Epithelial cell of esophagus (primary cell): Measurements from ENCODE around the gene GALNT17.

Experiments
- DNase-seq: peaks from one replicate; pipeline ENCODE4 v3.0.0; 2010; ENCODE audit warnings: low read depth
- H3K4me3 ChIP-seq: 2 replicates; pipeline ENCODE4 v1.5.1; 2011; ENCODE audit warnings: mild to moderate bottlenecking, low read length, control low read depth
- CTCF ChIP-seq: IDR thresholded peaks from 2 replicates; pipeline ENCODE4 v1.5.1; 2011; ENCODE audit warnings: low read depth, mild to moderate bottlenecking, low read length, control low read depth, inconsistent platforms; ENCODE audit not compliant: insufficient read depth; ENCODE audit errors: missing control alignments

GALNT17 gene

GRCh38 chr7:71238581-71239295 is 106.8 kb downstream of the GALNT17 start:
- no peak for TF ChIP-seq CTCF
- H3K4me3 ChIP-seq = no peak overlapping the region
- no peak for DNase-seq

- DNase-seq = no peak
- H3K4me3 ChIP-seq = no peak overlapping the region
- no peak for TF ChIP-seq CTCF
Observed at GRCh38 chr7:71239586-71240268, 107.8 kb downstream of the GALNT17 start.

DNA sequence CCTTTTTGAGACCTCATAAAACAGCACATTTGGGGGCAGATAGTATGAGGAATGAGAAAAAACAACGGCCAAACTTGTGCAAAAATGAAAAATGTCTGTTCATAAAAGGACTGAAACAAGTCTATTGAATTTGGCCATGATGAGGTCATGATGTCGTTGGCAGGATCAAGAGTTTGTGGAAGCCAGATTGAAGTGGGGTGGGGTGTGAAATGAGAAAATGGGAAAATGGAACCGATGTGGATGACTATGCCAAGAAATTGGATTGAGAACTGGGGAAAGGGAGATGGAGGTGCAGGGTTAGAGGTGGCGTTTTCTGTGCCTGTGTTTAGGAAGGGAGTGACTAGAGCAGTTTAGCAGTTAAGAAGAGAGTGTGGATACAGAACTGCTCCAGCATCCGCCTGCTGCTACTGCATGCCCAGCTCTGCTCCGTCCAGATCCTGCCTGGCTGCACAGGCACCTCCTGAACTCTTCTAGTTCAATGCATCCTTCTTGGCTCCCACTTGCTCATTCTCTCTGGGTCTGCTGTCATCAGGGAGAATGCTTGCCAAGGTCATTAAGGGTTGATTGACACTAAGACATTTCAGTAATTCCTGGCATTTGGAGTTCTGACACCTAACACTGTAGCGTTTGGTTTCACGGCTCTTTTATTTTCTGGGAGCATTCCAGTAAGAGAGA is 111.9 kb downstream of the GALNT17 start:
- no peak for TF ChIP-seq CTCF
- H3K4me3 ChIP-seq = no peak overlapping the region
- no peak for DNase-seq

GRCh38 chr7:71245038-71245437 is 113.1 kb downstream of the GALNT17 start:
- H3K4me3 ChIP-seq = no peak overlapping the region
- no peak for TF ChIP-seq CTCF
- DNase-seq = no peak

DNA sequence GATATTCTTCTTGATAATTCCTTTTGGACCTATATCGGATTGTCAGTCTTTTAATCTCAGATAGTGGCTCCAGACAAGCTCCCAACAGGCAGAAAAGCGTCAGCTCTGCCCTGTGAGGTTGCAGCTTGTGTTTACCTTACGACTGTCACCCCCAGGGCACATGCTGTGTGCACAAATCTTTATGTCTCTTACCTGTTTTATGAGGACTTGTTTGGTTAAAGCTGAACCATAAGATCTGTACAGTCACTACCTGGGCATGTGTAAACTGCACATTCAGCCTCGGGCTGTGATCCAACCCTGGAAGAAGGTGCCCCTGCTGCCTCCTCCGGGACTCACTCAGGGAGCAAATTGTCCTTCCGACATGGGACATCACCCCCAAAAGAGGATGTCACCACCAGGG is 119.8 kb downstream of the GALNT17 start:
- TF ChIP-seq CTCF = no peak
- H3K4me3 ChIP-seq = no peak overlapping the region
- no peak for DNase-seq

DNA sequence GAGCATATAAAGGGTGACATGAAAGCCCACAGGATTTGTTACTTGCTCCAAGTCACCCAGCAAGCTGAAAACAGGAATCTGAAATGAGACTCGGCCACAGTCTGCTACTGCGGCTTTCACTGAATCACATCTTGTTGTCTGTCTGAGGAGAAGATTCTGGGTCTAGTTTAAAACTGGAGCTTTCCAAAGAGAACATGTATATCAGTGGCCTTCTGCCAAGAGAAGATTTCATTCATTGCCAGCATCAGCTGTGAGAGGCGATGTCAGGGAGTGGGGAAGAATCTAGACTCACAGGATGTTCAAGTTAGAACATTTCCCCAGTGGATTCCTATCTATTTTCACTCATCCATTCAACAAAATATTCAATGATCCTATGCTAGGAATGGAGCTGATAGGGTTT is 122.8 kb downstream of the GALNT17 start:
- no peak overlapping the region for H3K4me3 ChIP-seq
- no peak for DNase-seq
- TF ChIP-seq CTCF = no peak
